Measurements from ENCODE around the gene CENPL.
"Not testable (repeated sequence)": the region's sequence is repeated elsewhere in the genome, so short reads cannot be mapped to it uniquely, and the experiment has no call there.

The CENPL gene, protein sequence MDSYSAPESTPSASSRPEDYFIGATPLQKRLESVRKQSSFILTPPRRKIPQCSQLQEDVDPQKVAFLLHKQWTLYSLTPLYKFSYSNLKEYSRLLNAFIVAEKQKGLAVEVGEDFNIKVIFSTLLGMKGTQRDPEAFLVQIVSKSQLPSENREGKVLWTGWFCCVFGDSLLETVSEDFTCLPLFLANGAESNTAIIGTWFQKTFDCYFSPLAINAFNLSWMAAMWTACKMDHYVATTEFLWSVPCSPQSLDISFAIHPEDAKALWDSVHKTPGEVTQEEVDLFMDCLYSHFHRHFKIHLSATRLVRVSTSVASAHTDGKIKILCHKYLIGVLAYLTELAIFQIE

DNA sequence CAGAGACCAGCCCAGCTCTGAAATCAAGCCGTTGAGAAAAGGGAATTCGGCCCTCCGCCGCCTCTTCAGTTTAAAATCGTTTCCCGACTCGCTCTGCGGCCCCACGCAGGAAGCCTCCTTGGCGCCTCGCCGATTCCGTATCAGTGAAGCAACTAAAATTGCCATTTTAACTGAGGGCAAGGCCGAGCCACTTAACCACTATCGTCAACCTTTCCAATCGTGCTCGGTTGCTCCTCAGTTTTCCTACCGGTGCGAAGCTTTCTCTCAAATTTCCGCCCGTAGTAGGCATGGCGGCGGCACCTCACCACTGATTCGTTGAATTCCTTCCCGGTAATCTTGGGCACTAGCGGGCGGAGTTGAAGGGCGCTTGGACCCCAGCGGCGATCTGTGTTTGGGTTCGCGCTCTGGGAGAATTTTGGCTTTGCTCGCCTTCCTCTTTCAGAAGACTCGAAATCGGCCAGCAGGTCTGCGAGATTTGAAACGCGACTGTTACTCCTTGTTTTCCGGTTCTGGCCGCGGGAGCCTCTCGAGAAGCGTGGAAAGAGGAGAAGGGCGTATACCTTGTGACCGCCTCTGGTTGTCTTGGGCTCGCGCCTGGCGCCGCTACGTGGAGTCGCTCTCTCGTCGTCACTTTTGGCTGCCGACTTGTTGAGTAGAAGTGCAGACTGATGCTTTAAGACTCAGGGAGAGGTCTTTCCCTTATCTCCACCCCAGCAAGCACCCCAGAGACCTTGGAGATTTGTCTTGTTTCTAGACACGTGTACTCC lies at the start of gene CENPL, which contains the start of gene DARS2:
Gene CENPL, minus strand, starts transcription at position 569 of the 767 bp plus-strand sequence. CDS start 13,584 bp downstream, outside the sequence.
Gene DARS2, plus strand, starts transcription at position 359 of the 767 bp plus-strand sequence. CDS start 557 bp downstream, outside the sequence.
- peak; percentile 83 to 85 for DNase-seq (ENCODE audit: low read depth in 2 of 2)

DNA sequence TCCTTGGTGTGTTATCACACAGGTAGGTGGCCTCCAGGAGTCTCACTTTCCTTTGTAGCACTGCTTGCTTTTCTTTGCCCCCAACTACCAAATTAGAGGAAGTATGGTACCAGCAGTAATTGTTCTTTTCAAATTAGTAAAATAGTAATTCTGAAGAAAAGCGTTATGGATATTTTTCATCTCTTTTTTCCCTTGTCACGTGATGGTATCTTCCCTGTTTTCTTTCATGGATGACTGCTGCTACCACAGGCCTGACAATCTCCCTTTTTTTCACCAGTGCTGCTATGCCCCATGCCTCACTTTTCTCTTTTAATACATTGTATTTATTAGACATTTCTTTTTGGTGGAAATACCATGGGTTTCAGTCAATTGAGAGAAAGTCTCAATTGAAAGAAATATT lies 46.8 kb upstream of the CENPL start:
- DNase-seq (ENCODE audit: low read depth in 2 of 2): no peak

- DNase-seq (ENCODE audit: low read depth in 2 of 2): no peak
Measured at GRCh38 chr1:173871091-173871490, 46.4 kb upstream of the CENPL start.

DNA sequence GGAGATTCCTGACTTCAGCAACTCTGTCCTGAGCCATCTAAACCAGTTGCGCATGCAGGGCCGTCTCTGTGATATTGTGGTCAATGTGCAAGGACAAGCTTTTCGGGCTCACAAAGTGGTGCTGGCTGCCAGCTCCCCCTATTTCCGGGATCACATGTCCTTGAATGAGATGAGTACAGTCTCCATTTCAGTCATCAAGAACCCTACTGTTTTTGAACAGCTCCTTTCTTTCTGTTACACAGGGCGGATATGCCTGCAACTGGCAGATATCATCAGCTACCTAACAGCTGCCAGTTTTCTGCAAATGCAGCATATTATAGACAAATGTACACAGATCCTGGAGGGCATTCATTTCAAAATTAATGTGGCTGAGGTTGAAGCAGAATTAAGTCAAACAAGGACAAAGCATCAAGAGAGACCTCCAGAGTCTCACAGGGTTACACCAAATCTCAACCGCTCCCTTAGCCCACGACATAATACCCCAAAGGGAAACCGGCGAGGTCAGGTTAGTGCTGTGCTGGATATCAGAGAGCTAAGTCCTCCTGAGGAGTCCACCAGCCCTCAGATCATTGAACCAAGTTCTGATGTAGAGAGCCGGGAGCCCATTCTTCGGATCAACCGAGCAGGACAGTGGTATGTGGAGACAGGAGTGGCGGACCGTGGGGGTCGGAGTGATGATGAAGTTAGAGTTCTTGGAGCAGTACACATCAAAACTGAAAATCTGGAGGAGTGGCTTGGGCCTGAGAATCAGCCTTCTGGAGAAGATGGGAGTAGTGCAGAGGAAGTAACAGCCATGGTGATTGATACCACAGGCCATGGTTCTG lies 45.8 kb upstream of the CENPL start:
- no peak for DNase-seq (ENCODE audit: low read depth in 2 of 2)

DNA sequence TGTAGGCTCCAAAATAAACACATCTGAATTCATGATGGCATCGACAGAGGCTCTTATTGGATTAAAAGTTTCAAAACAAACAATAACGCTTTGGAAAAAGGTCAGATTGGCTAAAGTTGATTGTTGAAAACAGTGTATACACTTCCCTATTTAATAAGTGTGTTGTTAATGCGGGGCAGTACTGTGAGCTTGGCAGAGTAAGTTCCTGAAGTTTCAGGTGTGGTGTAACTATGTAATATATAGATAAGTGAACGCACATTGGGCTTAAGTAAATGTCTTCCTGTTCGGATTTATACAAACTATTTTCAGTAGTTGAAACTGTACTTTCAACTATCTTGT lies 44.3 kb upstream of the CENPL start:
- DNase-seq (ENCODE audit: low read depth in 2 of 2): no peak

DNA sequence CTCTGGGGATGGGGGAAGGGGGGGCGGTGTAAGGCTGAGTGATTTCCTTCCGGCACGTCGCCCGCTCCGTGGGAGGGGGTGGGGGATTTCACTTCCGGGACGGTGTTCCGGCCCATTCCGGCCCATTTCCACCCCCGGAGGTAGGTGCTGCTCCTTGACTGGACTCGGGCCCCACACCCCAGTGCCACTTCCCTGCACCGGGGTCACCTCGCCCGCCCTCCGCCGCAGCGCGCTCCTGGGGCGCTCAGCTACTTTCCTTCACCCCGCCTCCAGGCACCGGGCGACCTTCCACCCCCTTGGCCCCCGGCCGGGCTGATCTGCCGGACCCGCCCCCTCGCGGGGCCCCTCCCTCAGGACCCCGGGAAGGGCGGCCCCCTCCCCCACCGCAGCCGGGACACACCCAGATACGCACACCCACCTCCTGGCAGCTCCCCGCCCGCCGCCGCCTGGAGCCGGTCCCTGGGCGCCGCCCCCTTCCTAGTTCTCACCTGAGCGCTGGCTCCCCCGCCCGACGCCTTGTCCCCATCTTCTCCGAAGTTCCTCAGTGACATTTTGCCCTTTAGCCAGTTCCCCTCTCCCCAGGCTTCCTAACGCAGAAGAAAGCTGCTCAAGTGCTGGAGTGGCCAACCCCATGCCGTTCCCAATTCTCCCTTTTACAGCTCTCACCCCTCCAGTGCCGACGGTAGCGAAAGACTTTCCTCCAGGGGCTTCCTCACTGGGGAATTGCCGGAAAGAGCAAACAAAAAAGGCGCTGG lies 43.8 kb upstream of the CENPL start, which contains the start of gene ZBTB37:
Gene ZBTB37, plus strand, starts transcription at position 115 of the 755 bp plus-strand sequence. CDS start 1,846 bp downstream, outside the sequence.
- DNase-seq (ENCODE audit: low read depth in 2 of 2): peak; percentile 91 to 94

- peak; percentile 100 for DNase-seq (ENCODE audit: low read depth in 2 of 2)
Measured at GRCh38 chr1:173867753-173868265, 43.1 kb upstream of the CENPL start, which contains the start of gene GAS5. GAS5 (minus strand) TSS chr1:173867989.

- DNase-seq (ENCODE audit: low read depth in 2 of 2): no peak
Measured at GRCh38 chr1:173867141-173867752, 42.6 kb upstream of the CENPL start.

DNA sequence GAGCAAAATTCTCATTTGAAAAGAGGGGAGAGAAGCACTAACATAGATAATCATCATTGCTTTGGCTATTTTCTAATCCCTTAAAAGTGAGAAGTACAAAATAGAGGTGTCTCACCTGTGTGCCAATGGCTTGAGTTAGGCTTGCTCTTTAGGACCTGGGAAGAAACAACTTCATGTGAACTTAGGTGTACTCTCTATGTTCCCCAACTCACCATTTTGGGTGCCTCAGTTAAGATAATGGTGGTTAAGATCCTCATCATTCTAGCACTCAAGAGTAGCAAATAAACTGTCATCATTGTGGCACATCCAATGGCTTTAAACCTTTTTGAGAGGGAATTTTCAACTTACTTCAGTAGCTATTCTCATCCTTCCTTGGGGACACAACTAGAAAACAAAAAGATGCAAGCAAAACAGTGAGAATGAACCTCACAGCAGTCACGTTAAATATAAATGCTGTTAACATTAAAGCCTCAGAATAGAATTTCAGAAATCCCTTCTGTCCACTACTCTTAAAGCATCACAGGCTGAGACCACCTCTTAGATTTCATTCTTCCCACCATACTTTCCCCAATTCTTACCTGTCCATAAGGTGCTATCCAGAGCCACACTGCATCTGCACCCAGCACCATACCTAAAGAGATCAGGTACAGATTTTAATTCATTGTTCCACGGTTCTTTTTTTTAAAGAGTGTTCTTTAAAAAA lies 41.9 kb upstream of the CENPL start:
- DNase-seq (ENCODE audit: low read depth in 2 of 2): no peak

DNA sequence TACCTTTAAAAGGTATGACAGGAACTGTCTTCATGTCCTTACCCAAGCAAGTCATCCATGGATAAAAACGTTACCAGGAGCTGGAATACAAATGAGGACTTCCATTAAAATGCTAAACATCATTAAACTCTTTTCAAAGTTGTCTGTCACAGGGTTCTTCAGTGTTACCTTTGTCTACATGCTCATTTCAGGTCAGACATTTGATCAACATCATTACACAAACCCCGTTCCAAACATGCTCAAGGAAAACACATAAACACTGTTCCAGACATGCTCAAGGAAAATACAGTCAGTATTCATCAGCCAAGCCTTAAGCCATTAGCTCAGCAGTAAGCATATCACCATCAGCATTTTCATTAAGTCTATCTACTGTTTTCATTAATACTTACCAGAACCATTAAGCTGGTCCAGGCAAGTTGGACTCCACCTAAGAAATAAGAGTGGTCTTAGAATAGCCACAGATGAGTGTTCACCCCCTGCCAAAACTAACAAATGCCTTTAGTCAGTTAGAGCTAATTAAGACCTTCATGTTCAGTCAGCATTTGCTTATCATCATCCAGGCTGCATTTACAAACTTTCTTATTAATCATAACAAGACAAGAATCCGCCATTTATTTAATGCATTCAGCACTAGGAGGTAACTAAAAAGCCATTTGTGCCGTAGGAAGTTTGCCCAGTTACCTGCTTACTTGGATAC lies 40.9 kb upstream of the CENPL start:
- no peak for DNase-seq (ENCODE audit: low read depth in 2 of 2)

DNA sequence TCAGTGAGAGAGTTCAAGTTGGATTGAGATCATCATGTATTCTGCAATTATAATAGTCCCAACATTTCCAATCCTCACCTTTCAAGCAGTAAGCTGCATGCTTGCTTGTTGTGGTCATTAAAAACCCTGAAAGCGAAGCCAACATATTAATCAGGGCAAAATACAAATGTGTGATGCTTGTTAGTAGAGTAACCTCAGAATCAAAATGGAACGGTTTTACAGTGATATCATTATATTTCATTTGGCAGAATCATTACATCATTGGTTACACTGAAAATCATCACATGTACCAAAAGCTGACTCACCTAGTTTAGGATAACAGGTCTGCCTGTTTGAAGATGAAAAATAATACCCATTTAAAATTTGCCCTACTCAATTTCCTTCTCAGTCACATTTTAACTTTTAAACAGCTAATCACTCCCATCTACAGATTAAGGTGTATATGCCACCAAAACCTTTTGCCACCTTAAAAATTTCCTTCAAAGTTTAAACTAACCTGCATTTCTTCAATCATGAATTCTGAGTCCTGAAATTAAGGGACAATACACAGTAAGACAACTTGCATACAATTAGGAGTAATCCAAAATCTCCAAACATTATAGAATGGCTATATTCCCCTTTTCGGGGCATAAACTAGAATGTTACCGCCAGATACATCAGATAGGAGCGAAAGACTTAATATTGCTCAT lies 39.6 kb upstream of the CENPL start:
- no peak for DNase-seq (ENCODE audit: low read depth in 2 of 2)

GRCh38 chr1:173863224-173864161 lies 38.8 kb upstream of the CENPL start:
- DNase-seq (ENCODE audit: low read depth in 2 of 2): no peak

GRCh38 chr1:173862769-173863223 lies 38.1 kb upstream of the CENPL start:
- no peak for DNase-seq (ENCODE audit: low read depth in 2 of 2)

DNA sequence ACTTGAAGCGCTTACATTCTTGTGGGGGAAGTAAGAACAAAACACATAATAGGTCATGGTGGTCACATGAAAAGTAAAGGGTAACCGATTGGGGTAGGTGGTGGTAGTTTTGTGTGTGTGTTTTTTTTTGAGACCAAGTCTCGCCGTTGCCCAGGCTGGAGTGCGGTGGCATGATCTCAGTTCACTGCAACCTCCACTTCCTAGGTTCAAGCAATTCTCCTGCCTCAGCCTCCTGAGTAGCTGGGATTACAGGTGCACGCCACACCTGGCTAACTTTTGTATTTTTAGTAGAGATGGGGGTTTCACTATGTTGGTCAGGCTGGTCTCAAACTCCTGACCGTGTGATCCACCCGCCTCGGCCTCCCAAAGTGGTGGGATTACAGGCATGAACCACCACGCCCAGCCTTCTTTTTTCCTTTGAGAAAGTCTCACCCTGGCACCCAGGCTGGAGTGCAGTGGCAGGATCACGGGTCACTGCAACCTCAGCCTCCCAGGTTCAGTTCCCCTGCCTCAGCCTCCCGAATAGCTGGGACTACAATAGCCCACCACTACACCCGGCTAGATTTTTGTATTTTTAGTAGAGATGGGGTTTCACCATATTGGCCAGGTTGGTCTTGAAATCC lies 37.6 kb upstream of the CENPL start:
- DNase-seq (ENCODE audit: low read depth in 2 of 2): not testable (repeated sequence)

GRCh38 chr1:173861731-173862145 lies 37.1 kb upstream of the CENPL start:
- no peak for DNase-seq (ENCODE audit: low read depth in 2 of 2)

DNA sequence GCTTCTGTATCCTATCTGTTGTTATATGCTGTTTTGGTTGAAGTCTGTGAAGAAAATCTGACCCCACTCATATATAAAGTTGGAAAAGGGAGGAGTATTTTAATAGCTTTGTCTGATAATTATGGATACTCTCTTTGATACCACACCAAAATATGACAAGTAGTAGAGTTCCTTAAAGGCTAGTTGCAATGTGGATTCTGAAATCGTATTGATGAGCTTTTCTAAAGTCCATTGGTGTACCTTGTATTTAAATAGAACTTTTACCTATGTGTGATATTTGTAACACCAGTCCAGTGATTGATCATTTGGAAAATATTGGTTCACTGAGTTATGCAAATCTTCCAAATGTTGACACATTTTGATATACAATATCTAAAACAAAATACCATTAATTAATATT lies 35.4 kb upstream of the CENPL start:
- no peak for DNase-seq (ENCODE audit: low read depth in 2 of 2)

DNA sequence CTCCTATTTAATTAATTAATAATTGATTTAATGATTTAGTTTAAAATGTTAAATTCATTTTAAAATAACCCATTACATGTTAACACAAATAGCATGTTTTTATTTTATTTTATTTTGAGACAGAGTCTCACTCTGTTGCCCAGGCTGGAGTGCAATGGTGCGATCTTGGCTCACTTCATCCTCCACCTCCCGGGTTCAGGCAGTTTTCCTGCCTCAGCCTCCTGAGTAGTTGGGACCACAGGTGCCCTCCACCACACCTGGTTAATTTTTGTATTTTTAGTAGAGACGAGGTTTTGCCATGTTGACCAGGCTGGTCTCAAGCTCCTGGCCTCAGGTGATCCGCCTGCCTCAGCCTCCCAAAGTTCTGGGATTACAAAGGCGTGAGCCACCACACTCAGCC lies 34.9 kb upstream of the CENPL start:
- DNase-seq (ENCODE audit: low read depth in 2 of 2): not testable (repeated sequence)
